Hematopoietic multipotent progenitor cell (in vitro differentiated cells): ENCODE results near the gene HYAL3. TPM values are rescaled to one million over a fixed set of nuclear protein-coding genes. Genes with fewer than 3 reads are reported as not detected.
A peak's percentile ranks its signal among the peaks of the same experiment; 100 is the strongest.
"Not testable (repeated sequence)": the region's sequence is repeated elsewhere in the genome, so short reads cannot be mapped to it uniquely, and the experiment has no call there.

Experiments
- DNase-seq, 3 donors: peaks; one replicate each; pipeline ENCODE4 v3.0.0-alpha.2; 2011 to 2015; ENCODE audit warnings: low read depth in 2 of 3, low spot score in 2 of 3
- total RNA-seq: library from RNA; depleted of rRNA; stranded (reverse); fragments of >200 nt; gene quantifications from one replicate; pipeline ENCODE4 v1.2.3, GENCODE V29; 2012

The HYAL3 gene
- total RNA-seq, 1 donor, result 44.7 TPM

DNA sequence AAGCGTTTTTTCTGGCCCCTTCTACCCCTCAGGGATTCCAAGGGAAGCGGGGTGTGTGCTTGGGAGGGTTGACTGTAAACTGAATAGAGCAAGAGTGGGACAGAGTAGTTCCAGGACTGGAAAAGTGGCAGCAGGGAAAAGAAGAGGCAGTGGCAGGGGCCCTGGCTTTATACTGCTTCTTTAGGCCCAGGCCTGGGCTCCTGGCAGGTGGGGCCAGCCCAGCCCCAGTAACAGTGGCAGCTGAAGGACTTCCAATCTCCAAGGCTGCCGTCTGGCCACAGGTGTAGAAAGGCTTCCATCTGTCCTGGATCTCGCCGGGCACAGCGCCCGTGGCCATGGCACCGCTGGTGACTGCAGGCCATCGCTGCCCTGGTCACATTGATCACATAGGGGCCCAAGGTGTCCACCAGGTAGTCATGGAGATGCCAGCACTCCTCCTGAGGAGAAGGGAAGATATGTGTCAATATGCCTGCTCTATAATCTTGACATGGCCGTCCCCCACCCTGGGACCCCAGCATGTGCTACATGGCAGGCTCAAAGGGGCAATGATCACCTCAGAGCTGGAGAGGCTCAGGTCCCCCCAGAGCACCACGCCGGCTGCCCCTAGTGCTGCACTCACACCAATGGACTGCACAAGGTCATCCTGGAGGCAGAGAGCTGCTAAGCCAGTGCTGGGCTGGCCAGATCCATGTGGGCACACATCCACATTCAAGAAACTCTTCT is 6.0 kb downstream of the HYAL3 start:
- DNase-seq, result no peak

DNA sequence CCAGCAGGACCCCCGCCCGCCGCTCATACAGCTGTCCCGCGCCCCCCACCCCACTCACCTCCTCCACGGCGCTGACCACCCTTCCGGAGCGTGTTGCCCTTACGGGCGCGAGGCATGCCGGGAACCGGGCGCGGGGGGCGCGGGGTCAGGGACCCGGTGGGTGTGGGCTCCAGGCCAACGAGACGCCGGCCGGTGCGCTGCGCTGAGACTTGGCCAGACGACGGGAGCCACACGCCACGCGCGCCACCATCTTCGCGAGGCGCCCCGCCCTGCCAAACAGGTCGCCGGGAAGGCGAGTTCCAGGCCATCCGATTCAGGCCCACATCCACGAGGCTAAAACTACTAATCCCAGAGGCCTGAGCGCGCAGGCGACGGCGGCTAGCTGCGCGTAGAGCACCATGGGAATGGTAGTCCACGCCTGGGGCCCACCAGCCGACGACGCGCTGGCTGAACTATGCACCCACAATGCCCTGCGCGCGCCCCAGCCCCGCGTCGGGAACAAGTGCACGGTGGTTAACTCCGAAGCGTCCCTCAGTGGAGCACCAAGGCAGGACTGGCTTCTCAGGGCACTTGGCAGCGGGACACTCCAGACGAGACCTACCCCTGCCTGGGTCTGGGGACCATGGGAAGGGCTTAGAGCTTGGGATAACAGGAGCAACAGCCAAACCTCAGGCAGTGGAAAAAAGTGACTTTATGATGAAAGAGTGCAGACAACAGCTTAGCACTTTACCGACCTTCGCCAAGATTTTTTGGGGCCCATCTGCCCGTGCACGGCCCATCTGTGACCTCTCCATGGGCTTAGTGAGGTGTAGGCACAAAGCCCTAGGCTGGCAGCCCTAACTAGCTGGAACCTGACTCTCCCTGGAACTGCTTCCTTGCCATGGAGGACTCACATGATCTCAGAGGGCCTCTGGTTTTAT is 6.8 kb downstream of the HYAL3 start, which contains the start of gene IFRD2:
IFRD2 (minus strand) TSS at position 271 of the 920 bp plus-strand sequence; CDS start at position 116, 155 bp downstream.
- peak; percentile 84 to 97 (median 96) for DNase-seq

DNA sequence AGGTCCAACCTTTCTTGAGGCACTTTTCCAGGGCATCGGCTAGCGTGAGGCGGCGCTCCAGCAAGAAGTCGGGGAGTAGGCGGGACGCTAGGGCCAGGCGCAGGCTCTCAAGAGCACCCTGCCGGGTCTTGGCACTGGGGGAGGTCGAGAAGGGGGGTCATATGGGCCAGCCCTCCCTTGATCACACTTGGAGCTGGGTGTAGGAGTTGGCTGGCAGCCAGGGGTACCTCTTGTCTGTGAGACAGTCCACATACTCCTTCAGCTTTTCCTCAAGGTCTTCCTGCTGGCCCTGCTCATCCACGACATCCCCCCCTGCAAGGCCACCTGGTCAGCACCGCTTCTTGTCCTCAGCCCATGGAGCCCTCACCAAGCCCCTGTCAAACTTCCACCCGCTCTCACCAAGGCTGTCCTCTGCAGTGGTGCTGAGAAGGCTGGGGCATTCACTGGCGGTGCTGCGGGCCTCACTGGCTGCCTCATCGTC is 9.0 kb downstream of the HYAL3 start:
- no peak for DNase-seq

DNA sequence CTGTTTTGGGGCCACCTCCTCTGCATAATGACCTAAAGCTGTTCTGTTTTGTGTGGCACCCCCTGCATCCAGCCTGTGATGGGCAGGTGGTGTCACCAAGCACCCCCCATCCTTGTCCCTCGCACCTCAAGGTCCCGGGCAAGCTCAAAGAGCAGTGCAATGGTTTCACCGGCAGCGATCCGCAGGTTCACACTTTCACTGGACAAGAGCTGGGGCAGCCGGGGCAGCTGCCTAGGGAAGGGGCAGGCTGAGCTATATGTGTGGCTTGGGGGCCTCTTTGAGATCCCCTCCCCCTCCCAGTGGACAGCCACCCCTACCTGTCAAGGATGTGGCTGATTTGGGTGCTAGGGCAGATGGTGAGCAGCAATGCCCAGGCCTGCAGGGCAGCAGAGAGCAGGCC is 10.1 kb downstream of the HYAL3 start:
- no peak for DNase-seq

DNA sequence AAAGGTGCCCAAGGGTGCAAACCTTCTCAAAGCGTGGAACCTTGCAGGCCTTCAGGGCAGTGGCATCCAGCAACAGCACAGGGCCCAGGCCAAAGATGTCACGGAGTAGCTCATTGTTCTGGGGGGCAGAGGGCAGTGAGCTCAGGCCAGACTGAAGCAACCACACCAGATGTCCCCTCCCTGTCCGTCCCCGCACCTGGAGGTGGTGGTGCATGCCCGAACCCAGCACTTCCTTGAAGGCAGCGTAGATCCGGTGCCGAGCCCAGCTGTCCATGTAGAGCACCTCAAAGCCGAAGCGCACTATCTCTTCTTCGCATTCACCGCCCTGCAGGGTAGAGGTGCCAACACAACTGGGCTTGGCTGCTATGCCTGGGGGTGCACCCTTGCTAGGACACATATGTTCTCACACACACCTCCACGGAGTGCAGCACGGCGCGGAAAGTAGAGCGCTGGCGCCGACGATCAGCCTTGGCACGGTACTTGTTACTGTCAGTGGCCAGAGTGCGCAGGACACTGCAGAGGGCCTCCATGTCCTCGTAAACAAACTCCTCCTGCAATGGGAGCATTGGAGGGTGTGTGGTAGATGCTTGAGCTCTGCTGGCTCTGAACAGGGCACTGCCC is 10.7 kb downstream of the HYAL3 start:
- DNase-seq, result no peak

DNA sequence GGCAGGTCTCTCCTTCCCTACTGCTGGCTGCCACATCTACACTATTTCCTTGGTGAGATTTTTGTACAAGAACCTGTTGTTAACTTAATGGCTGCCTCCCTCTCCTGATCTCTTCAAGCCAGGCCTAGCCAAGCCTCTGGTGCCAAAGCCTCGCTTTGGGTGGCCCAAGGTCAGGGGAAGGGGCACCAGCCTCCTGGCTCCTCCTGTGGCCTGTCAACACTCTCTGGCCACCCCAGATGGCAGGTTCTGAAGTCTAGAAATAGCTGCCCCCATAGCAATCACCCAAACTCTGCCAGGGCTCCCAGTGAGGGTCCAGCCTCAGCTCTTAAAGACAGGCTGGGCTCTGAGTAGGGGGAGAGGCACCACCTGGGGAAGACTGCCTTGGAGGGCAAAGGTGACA is 11.9 kb downstream of the HYAL3 start:
- DNase-seq, result no peak

DNA sequence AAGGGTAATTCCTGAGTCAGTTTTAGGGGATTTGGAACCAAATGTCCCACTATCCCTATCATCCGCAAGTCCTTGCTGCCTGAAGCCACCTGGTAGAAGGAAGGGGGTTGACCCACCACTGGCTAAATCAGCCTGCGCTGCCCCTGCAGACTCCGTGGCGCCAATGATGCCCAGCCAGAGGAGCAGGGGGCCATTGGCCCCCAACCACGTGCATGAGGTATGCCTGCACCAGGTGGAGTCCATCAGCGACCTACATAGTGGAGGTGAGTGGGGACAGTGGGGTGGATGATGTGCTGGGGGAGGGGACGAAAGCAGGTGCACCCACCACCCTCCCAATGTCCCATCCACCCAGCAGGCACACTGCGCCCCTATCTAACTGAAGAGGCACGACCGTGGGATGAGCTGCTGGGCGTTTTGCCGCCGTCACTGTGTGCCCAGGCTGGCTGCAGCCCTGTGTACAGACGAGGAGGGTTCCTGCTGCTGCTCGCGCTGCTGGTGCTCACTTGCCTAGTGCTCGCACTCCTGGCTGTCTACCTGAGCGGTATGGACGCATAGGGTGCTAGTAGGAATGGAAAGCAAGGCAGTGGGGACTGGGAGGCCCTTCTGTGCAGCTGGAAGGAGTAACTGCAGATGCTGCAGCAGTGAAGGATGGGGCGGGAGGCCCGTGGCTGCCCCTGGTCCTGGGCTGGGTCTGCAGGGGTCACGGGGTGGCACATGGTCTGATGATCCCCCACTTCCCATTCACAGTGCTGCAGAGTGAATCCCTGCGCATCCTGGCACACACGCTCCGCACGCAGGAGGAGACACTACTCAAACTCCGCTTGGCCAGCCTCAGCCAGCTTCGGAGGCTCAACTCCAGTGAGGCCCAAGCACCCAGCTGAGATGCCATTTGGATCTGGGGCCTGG is 12.6 kb downstream of the HYAL3 start:
- DNase-seq, result no peak

DNA sequence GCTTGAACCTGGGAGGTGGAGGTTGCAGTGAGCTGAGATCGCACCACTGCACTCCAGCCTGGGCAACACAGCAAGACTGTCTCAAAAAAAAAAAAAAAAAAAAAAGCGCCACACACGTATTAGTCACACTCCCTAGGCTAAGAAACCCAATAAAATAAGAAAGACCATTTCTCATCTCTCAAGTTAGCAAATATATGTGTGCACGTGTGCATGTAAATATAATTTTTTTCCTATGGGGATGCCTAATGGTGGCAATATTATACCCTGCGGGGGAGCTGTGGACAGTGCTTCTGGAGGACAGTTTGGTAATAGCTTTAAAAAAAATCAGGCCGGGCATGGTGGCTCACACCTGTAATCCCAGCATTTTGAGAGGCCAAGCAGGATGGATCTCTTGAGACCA is 15.1 kb downstream of the HYAL3 start:
- DNase-seq, result not testable (repeated sequence)

DNA sequence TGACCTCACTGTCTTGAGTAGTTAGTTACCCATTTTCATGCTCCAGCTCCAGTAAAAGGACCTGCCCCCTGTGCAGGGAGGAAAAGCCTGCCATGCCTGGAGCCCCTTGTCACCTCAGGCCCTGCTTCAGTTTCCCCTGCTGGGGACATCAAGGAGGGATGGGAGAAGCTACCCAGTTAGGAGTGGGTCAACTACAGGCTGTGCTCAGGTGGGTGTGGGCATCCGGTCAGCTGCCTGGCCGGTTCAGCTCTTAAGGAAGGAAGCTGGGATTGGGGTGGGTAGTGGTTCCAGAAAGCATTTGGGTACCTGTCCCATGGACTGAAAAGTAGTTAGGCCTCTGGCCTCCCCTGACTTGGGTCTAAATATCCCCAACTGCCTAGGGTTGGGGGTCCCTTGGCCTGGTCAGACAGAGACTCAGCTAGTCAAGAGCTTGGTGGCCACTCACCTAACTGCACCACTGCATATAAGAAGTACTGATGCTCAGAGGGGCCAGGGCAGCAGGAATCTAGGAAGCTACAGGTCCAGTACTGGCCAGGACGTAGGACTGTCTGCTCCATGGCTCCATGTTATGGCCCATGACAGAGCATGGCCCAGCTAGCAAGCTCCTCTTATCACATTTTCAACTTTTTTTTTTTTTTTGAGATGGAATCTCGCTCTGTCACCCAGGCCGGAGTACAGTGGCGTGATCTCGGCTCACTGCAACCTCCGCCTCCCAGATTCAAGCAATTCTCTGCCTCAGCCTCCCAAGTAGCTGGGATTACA is 19.8 kb downstream of the HYAL3 start:
- no peak for DNase-seq

DNA sequence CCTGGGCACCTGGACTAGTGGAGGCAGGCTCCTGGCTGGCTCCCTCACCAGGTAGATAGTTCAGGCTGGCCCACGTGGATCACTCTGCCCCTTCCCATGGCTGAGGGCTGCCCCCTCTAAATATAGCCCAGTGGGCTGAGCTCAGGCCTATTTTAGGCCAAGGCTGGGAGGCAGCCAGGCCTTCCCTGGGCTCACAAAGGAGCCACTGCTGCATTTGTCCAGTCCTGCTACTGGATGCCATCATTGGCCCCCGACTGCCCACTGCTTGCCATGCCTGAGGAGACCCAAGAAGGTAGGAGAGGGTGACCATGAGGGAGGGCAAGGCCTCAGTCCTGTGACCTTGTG is 20.4 kb downstream of the HYAL3 start, which contains the start of gene LSMEM2:
LSMEM2 (plus strand) TSS at position 208 of the 345 bp plus-strand sequence; CDS start at position 235, 27 bp downstream.
- DNase-seq, result no peak

DNA sequence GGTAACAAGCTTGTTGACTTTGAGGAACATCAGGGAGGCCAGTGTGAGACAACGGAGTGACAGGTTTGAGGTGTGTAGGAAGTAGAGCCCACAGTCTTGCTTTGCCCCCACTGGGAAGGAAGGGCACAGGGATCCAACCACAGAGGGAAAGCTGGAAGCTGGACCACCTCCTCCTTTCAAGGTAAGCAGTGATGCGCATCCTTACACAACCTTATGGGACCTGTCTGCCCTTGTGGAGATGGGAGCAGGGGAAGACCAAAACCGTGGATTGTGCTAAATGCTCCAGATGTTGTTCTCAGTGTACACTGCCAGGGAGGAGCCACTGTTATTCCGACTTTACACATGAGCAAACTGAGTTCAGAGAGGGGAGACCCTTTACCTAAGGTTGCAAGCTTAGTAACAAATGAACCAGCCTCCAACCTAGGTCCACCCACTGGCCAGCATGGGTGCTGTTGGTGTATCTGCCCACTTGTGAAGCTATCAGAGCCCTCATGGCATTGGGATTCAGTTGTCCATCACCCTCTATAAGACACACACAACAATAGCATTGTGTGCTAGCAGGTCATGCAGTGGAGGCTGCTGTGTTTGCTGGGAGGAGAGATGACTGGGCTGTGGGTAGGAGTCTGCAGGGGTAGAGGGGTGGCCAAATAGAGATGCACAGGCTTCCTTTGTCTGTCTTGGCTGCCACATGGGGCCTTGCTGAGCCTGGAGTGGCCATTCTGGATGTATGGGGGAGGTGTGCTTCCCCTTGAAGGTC is 20.9 kb downstream of the HYAL3 start:
- no peak for DNase-seq

DNA sequence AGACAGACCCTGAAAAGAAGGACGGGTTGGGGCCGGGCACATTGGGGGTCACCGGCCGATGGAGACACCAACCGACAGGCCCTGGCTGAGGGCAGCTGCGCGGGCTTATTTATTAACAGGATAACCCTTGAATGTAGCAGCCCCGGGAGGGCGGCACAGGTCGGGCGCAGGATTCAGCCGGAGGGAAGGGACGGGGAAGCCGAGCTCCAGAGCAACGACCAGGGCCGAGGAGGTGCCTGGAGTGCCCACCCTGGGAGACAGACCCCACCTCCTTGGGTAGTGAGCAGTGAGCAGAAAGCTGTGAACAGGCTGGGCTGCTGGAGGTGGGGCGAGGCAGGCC is 22.5 kb downstream of the HYAL3 start:
- DNase-seq, result no peak

DNA sequence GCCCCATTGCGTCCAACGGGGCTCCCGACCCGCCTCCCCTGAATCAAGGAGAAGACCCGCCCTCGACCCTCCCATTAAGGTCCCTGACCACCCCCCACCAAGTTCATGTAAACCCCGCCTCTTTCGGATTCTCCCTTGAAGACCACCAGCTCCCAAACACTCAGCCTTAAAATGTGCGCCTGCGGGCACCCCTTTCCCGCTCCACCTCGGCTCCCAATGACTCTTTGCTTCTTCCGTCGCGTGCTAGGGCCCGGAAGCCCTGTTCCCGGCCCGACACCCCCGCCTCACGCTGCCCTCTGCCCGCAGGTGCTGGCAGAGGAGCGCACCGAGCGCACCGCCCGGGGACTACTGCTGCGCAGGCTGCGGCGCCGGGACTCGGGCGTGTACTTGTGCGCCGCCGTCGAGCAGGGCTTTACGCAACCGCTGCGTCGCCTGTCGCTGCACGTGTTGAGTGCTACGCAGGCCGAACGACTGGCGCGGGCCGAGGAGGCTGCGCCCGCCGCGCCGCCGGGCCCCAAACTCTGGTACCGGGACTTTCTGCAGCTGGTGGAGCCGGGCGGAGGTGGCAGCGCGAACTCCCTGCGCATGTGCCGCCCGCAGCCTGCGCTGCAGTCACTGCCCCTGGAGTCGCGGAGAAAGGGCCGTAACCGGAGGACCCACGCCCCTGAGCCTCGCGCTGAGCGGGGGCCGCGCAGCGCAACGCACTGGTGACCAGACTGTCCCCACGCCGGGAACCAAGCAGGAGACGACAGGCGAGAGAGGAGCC is 23.0 kb downstream of the HYAL3 start:
- DNase-seq, result peak in 2 of 3 donors; percentile 58 to 63

DNA sequence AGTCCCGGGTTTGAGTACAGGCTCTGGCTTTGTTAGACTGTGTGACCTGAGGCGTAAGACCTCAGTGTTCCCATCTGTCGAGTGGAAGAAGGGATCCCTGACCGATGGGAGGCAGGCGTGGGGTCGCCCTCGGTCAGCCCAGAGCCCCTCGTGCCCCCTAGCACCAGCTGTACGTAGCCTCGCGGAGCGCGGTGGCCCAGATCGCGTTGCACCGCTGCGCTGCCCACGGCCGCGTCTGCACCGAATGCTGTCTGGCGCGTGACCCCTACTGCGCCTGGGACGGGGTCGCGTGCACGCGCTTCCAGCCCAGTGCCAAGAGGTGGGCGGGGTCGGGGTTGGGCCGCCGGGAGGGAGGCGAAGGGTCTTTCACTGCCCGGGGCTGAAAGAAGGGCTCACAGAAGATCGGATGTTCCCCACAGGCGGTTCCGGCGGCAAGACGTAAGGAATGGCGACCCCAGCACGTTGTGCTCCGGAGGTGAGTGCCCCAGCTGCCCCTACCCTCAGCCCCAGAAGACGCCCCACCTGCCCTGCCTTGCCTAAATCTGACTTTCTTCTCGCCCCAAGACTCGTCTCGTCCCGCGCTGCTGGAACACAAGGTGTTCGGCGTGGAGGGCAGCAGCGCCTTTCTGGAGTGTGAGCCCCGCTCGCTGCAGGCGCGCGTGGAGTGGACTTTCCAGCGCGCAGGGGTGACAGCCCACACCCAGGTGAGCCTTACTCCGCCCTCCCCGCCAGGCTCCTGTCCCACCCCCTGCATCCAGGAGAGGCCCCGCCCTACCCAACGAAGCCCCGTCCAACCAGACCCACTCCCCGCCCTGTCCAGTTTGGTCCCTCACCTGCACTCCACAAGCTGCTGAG is 23.8 kb downstream of the HYAL3 start:
- DNase-seq, result no peak

DNA sequence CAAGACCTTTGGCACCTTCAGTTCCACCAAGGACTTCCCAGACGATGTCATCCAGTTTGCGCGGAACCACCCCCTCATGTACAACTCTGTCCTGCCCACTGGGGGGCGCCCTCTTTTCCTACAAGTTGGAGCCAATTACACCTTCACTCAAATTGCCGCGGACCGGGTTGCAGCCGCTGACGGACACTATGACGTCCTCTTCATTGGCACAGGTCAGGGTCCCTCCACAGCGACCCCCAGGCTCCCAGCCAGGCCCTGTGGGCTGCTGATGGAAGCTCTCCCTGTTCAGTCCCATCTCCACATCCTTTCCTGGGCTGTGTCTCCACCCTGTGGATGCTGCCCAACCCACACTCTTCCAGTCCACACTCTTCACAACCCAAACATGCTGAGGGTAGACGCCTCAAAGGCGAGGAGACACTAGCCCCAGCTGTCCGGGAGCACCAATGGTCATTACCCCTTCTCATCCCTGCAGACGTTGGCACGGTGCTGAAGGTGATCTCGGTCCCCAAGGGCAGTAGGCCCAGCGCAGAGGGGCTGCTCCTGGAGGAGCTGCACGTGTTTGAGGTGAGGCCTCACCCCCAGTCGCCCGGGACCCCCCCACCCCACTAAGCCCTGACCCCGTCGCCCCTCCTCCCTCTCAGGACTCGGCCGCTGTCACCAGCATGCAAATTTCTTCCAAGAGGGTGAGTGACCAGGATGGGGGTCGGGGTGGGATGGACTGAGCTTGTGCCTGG is 24.7 kb downstream of the HYAL3 start:
- DNase-seq, result peak; percentile 55 to 77 (median 71)

DNA sequence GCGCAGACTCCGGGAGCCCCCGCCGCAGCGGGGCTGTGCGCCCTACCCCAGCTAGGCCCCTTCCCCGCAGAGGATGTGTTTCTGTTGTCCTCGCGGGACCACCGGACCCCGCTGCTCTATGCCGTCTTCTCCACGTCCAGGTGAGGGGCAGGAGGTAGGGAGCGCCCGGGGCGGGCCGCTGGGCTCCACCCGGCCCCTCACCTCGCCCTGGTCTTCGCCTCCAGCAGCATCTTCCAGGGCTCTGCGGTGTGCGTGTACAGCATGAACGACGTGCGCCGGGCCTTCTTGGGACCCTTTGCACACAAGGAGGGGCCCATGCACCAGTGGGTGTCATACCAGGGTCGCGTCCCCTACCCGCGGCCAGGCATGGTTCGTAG is 25.5 kb downstream of the HYAL3 start:
- no peak for DNase-seq
